HCEC 1CT (cell line): ENCODE measurements around the gene SRXN1.

Source experiments
- DNase-seq: peaks from one replicate; pipeline ENCODE4 v3.0.0-alpha.2; 2017

The SRXN1 gene

DNA sequence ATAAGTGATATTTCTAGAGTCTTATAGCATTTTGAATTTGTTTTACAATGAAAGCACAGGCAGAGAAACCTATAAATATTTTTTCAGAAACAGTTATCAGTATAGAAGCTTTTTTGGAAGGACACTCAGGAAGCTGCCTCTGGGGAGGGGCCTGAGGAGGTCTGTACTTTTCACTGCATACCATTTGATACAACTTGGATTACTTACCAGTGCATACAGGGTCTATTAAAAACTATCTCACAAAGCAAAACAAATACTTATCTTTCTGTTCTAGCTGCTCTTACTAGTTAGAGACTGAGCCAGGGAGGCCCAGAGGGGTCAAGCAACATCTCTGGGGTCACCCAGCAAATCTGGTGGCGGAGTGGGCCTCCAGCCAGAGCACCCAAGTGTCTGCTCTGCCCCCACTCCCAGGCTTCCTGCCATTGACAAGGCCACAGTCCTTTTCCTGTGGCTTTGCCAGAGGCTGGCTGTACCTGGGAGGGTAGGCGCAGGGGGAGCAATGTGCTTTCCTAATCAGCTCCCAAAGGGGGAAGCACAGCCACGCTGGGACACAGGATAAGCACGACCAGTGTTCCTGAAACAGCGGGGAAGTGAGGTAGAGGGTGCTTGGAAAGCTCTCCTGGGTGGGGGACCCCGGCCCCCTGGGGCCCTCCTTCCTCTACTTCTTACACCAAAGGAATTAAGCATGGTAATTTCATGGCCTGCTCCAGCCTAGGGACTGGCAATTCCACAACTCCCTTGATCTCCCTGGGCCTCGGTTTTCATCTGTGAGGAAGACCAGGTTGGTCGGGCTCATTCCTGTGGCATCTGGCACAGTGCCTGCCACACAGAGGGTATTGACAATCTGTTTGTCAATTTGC lies 50.7 kb downstream of the SRXN1 start:
- DNase-seq, result no peak

- no peak for DNase-seq
These were observed 52.3 kb downstream of the SRXN1 start for GRCh38 chr20:600736-601135.

- no peak for DNase-seq
These were observed 52.9 kb downstream of the SRXN1 start for GRCh38 chr20:600141-600540.

DNA sequence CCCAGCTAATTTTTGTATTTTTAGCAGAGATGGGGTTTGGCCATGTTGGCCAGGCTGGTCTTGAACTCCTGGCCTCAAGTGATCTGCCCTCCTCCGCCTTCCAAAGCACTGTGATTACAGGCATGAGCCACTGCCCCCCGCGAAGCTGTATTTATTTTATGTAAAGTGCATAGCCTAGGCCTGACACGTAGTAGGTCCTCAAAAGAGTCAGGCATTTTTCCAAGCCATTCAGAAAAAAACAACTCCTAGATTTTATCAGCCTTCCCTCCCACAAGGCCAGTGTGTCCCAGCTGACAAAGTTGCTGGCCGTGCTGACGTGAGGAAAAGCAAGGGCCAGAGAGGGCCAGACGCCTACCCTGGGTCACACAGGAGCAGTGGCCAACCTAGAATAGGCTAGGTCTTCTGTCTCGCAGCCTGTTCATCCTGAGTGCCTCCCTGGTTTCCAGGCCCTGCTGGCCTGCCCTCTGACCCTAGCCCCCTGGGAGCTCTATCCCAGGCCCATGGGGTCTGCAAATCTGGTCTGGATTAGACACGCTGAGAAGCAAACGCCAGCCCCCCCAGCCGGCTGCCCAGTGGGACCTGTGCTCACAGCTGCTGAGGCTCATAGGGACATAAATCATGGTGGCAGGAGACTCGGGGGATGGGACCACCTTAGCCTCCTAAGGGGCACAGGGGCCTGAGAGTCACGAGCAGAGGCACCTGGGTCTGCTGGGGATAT lies 54.7 kb downstream of the SRXN1 start:
- DNase-seq, result no peak

GRCh38 chr20:597560-597959 lies 55.4 kb downstream of the SRXN1 start:
- no peak for DNase-seq
